Measurements from ENCODE around the gene ESYT1. TPM values are rescaled to one million over a fixed set of nuclear protein-coding genes. Genes with fewer than 3 reads are reported as not detected.

Gene ESYT1
- total and polyA plus RNA-seq, 10 of the 15 experiments (the other 5 are each of a cell fraction or from before 2014, with no cell fraction given), result 47.5 to 120 (median 87.1) TPM

DNA sequence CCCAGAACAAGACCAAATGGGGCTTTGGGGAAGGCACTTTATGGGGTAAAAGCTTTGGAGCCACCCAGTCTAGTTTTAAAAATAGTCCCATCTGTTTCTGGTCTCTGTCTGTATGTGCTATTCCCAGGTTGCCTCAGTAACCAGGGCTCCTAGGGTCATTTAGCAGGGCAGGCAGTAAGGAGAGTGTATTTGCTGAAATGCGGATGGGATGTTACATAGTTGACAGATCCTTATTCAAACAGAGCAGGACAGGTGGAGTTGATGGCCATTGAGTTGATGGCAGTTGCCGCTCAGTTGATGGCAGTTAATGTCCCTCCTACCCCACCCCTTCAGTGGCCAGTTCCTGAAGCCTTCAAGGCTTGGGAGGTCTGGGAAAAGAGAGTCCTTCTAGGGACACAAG, 5.4 kb upstream of the ESYT1 start (continued):
- TF ChIP-seq, protein P1, sequence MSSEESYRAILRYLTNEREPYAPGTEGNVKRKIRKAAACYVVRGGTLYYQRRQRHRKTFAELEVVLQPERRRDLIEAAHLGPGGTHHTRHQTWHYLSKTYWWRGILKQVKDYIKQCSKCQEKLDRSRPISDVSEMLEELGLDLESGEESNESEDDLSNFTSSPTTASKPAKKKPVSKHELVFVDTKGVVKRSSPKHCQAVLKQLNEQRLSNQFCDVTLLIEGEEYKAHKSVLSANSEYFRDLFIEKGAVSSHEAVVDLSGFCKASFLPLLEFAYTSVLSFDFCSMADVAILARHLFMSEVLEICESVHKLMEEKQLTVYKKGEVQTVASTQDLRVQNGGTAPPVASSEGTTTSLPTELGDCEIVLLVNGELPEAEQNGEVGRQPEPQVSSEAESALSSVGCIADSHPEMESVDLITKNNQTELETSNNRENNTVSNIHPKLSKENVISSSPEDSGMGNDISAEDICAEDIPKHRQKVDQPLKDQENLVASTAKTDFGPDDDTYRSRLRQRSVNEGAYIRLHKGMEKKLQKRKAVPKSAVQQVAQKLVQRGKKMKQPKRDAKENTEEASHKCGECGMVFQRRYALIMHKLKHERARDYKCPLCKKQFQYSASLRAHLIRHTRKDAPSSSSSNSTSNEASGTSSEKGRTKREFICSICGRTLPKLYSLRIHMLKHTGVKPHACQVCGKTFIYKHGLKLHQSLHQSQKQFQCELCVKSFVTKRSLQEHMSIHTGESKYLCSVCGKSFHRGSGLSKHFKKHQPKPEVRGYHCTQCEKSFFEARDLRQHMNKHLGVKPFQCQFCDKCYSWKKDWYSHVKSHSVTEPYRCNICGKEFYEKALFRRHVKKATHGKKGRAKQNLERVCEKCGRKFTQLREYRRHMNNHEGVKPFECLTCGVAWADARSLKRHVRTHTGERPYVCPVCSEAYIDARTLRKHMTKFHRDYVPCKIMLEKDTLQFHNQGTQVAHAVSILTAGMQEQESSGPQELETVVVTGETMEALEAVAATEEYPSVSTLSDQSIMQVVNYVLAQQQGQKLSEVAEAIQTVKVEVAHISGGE (CRISPR knock-in tag; IDR thresholded peaks at IDR 0.05), result no peak
- no peak for TF ChIP-seq IKZF1 (conservative IDR thresholded peaks at IDR 0.05)

DNA sequence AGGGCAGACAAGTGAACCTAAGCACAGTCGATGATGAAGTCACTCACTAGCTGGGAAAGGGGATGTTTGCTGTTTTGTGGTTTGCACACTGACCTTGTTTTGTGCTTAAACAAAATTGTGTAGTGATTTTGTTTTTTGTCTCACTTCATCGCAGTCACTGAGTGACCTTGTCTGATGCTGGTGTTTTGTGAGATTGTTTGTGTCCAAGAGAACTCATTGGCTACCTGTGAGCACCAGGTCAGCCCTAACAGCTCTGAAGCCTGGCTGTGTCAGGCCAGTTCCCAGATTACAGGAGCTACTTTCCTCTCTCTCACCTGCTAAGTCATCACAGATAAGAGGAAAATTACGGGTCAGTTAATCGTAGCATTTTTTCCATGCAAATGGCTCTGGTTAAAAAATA, 3.9 kb upstream of the ESYT1 start:
- Histone ChIP-seq H3K4me2 (ENCODE audit: control insufficient read depth, insufficient read depth) (no peak overlapping the region), H3K4me3 (no peak overlapping the region), H3K4me1 (ENCODE audit: control insufficient read depth, insufficient read depth, low read length) (peaks cover 29% of the 10 kb centered on the region), H4K20me1 (ENCODE audit: control insufficient read depth, insufficient read depth) (no peaks in the 10 kb centered on the region), H3K9me3 (replicated peaks; ENCODE audit: control insufficient read depth, insufficient read depth, low read length) (no peaks in the 10 kb centered on the region), H3K9ac (ENCODE audit: control insufficient read depth, insufficient read depth, low read length) (no peak overlapping the region), H2AFZ (ENCODE audit: control insufficient read depth, low read depth, low read length) (no peak overlapping the region), H3K36me3 (ENCODE audit: control insufficient read depth in 2 of 2, insufficient read depth in 2 of 2, low read length in 1 of 2) (no peaks in the 10 kb centered on the region), H3K79me2 (ENCODE audit: control insufficient read depth, insufficient read depth, low read length) (peaks cover 16% of the 10 kb centered on the region), H3K27ac (ENCODE audit: control insufficient read depth, insufficient read depth) (no peak overlapping the region), H3K27me3 (replicated peaks in 1 of 2; ENCODE audit: control insufficient read depth in 2 of 2, insufficient read depth in 2 of 2, low read length in 1 of 2) (no peaks in the 10 kb centered on the region)
- CTCF ChIA-PET, result interaction anchor here (0.8 to 10.3 kb wide), 7 partner anchors 19 to 386 kb away, joined by 3 to 129 read pairs (median 3); partner anchors contain the start of genes PA2G4 and SMARCC2
- no TSS peak for BruUV-seq (replicated peaks)
- in situ Hi-C loops (cut with MboI), result loop anchor here (5.0 kb wide), 1 partner anchor 338 kb away; no protein-coding TSS in a partner anchor
- WGBS (ENCODE audit: insufficient coverage, insufficient replicate concordance, low lambda C conversion rate, missing lambda C conversion rate), result 84% methylated on average over 4 of the region's 4 CpGs
- ATAC-seq, result no peak
- intact Hi-C loops (cut with micrococcal nuclease; ENCODE audit: unreplicated experiment), result loop anchor here (10.0 kb wide), 1 partner anchor 521 kb away; the partner anchor contains the start of gene ATP5F1B
- SMC1A ChIA-PET (ENCODE audit: uncharacterized antibody, unreplicated experiment), result interaction anchor here (0.7 to 2.4 kb wide), 7 partner anchors 12 to 337 kb away, joined by 3 to 8 read pairs (median 4); partner anchors contain the start of genes MYL6 and SMARCC2
- POLR2A ChIA-PET, result interaction anchor here (0.7 to 2.6 kb wide), 7 partner anchors 8 to 122 kb away, joined by 3 to 13 read pairs (median 4); partner anchors contain the start of genes RNF41, RPL41 and SMARCC2
- FAIRE-seq, result no peak
- no peak for DNase-seq (ENCODE audit: low read depth, low spot score)
- RAD21 ChIA-PET (ENCODE audit: unreplicated experiment), result interaction anchor here (6.8 kb wide), 1 partner anchor 65 kb away, joined by 98 read pairs; the partner anchor contains the start of gene SMARCC2
- TF ChIP-seq, protein P2, sequence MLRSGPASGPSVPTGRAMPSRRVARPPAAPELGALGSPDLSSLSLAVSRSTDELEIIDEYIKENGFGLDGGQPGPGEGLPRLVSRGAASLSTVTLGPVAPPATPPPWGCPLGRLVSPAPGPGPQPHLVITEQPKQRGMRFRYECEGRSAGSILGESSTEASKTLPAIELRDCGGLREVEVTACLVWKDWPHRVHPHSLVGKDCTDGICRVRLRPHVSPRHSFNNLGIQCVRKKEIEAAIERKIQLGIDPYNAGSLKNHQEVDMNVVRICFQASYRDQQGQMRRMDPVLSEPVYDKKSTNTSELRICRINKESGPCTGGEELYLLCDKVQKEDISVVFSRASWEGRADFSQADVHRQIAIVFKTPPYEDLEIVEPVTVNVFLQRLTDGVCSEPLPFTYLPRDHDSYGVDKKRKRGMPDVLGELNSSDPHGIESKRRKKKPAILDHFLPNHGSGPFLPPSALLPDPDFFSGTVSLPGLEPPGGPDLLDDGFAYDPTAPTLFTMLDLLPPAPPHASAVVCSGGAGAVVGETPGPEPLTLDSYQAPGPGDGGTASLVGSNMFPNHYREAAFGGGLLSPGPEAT (IDR thresholded peaks at IDR 0.05; ENCODE audit: low read depth), result no peak
- TF ChIP-seq ZBED1 (IDR thresholded peaks at IDR 0.05; ENCODE audit: borderline replicate concordance) (no peak), ETV6 (conservative IDR thresholded peaks at IDR 0.05 in 1 of 2, IDR thresholded peaks at IDR 0.05 in 1 of 2; ENCODE audit: borderline replicate concordance in 1 of 2, low read depth in 1 of 2) (no peak), SMC3 (IDR thresholded peaks at IDR 0.05; ENCODE audit: borderline replicate concordance, low read length) (no peak), CBFB (IDR thresholded peaks at IDR 0.05; ENCODE audit: low read depth) (no peak), NFXL1 (IDR thresholded peaks at IDR 0.05; ENCODE audit: borderline replicate concordance) (no peak), GATAD2B (conservative IDR thresholded peaks at IDR 0.05; ENCODE audit: low read depth) (no peak), GABPA (IDR thresholded peaks at IDR 0.05; ENCODE audit: low read depth) (no peak), KAT2A (conservative IDR thresholded peaks at IDR 0.05; ENCODE audit: control insufficient read depth, low read depth, low read length) (no peak), POLR2AphosphoS5 (IDR thresholded peaks at IDR 0.05; ENCODE audit: low read length) (no peak), EZH2 (IDR thresholded peaks at IDR 0.05; ENCODE audit: borderline replicate concordance, control insufficient read depth, low read depth, low read length) (no peak), YBX1 (IDR thresholded peaks at IDR 0.05) (no peak), CREM (IDR thresholded peaks at IDR 0.05; ENCODE audit: low read depth) (no peak), RFX5 (IDR thresholded peaks at IDR 0.05; ENCODE audit: low read depth, low read length) (no peak), FOXK2 (IDR thresholded peaks at IDR 0.05) (no peak)
- TF ChIP-seq, protein P3, sequence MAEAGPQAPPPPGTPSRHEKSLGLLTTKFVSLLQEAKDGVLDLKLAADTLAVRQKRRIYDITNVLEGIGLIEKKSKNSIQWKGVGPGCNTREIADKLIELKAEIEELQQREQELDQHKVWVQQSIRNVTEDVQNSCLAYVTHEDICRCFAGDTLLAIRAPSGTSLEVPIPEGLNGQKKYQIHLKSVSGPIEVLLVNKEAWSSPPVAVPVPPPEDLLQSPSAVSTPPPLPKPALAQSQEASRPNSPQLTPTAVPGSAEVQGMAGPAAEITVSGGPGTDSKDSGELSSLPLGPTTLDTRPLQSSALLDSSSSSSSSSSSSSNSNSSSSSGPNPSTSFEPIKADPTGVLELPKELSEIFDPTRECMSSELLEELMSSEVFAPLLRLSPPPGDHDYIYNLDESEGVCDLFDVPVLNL (IDR thresholded peaks at IDR 0.05; ENCODE audit: low read depth, low read length), result no peak
